NB4 (cell line): Measurements from ENCODE around the gene GRID2.

ENCODE experiments used
- DNase-seq: peaks from one replicate; pipeline ENCODE4 v3.0.0; 2010; ENCODE audit warnings: low read depth
- H3K4me3 ChIP-seq: one replicate; pipeline ENCODE4 v1.5.1; 2011; ENCODE audit warnings: mild to moderate bottlenecking, low read depth, low read length, moderate library complexity
- MYC ChIP-seq: IDR thresholded peaks from 2 replicates; pipeline ENCODE4 v1.6.1; 2011; ENCODE audit warnings: low read depth, low read length
- POLR2A ChIP-seq: IDR thresholded peaks from 2 replicates; pipeline ENCODE4 v1.6.1; 2011; ENCODE audit warnings: mild to moderate bottlenecking; ENCODE audit not compliant: insufficient read length; ENCODE audit errors: extremely low read depth
- TF ChIP-seq, protein P1 (sequence below): IDR thresholded peaks from one replicate; pipeline ENCODE4 v1.5.1; 2012; ENCODE audit warnings: low read depth, low read length
- TF ChIP-seq, protein P2 (sequence below): IDR thresholded peaks from 2 replicates; pipeline ENCODE4 v1.6.1; 2011; ENCODE audit warnings: low read depth, low read length

The GRID2 gene

GRCh38 chr4:92654084-92654483, 350.3 kb downstream of the GRID2 start:
- H3K4me3 ChIP-seq = no peak overlapping the region
- no peak for DNase-seq
- TF ChIP-seq MYC = no peak
- TF ChIP-seq POLR2A = no peak
- TF ChIP-seq, protein P1, sequence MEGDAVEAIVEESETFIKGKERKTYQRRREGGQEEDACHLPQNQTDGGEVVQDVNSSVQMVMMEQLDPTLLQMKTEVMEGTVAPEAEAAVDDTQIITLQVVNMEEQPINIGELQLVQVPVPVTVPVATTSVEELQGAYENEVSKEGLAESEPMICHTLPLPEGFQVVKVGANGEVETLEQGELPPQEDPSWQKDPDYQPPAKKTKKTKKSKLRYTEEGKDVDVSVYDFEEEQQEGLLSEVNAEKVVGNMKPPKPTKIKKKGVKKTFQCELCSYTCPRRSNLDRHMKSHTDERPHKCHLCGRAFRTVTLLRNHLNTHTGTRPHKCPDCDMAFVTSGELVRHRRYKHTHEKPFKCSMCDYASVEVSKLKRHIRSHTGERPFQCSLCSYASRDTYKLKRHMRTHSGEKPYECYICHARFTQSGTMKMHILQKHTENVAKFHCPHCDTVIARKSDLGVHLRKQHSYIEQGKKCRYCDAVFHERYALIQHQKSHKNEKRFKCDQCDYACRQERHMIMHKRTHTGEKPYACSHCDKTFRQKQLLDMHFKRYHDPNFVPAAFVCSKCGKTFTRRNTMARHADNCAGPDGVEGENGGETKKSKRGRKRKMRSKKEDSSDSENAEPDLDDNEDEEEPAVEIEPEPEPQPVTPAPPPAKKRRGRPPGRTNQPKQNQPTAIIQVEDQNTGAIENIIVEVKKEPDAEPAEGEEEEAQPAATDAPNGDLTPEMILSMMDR = no peak
- TF ChIP-seq, protein P2, sequence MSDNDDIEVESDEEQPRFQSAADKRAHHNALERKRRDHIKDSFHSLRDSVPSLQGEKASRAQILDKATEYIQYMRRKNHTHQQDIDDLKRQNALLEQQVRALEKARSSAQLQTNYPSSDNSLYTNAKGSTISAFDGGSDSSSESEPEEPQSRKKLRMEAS = no peak

DNA sequence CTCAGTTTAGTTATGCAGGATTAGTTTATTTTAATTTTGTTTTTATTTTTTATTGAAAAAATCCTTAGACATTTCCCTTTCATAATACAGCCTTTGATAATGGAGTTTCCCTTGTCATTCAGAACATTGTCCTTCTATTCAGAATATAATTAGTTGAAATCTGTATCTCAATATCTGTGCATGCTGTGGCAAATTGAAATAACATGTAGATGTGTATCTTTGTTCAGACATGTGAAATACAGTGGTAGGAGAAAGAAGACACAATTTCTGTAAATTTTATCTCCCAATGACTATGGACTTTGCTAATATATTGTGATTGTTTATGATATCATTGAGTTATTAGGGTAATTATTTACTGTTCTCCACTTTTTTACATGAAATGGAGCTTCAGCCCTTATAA, 353.9 kb downstream of the GRID2 start:
- no peak overlapping the region for H3K4me3 ChIP-seq
- no peak for DNase-seq
- TF ChIP-seq POLR2A (no peak), MYC (no peak)
- TF ChIP-seq, protein P1 = no peak
- TF ChIP-seq, protein P2 = no peak

DNA sequence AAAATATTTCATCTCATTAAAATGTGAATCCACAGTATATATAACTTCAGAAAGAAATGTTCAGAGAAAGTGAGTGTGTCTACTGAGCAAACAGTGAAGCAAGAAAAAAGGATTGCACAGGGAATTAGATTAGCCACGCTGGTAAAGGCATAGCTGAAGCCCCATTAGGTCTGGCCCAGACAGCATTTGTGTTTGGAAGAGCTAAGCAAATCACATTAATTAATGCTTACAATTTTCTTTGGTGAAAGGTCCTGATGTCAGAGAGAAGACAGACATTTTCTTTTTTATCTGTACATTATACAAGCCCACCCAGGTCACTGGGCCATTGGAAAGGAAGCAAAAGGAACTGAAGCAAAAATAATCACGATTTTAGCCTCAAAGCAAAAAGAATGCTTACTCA, 354.6 kb downstream of the GRID2 start:
- no peak overlapping the region for H3K4me3 ChIP-seq
- DNase-seq = no peak
- TF ChIP-seq, protein P2 = no peak
- TF ChIP-seq POLR2A (no peak), MYC (no peak)
- TF ChIP-seq, protein P1 = no peak

GRCh38 chr4:92677805-92678204, 374.0 kb downstream of the GRID2 start:
- no peak overlapping the region for H3K4me3 ChIP-seq
- no peak for DNase-seq
- TF ChIP-seq, protein P1 = no peak
- TF ChIP-seq POLR2A (no peak), MYC (no peak)
- TF ChIP-seq, protein P2 = no peak

DNA sequence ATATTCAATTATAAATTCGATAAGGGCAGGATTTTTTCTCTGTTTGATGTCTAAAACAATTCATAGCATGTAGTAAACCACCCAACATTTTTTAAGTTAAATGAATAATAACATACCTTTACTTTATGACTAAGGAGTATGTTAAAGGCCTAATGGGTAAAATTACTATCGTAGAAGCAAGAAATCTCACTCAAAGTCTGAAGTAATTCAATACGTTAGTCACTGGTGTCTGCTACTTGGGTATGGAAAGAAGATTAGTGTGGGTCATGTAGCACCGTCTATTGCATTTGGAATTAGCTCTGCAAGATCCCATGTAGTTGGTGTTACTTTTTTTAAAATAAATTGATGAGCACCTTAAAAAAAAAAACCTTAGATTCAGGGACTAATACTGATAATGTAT, 374.5 kb downstream of the GRID2 start:
- TF ChIP-seq MYC (no peak), POLR2A (no peak)
- TF ChIP-seq, protein P2 = no peak
- TF ChIP-seq, protein P1 = no peak
- DNase-seq = no peak

GRCh38 chr4:92679149-92679548, 375.4 kb downstream of the GRID2 start:
- TF ChIP-seq, protein P1 = no peak
- no peak for DNase-seq
- no peak overlapping the region for H3K4me3 ChIP-seq

More for the DNA sequence above, 374.5 kb downstream of the GRID2 start:
- H3K4me3 ChIP-seq = no peak overlapping the region
